Adrenal gland (tissue), 12 donors: ENCODE measurements around the gene LPCAT3. TPM values are rescaled to one million over a fixed set of nuclear protein-coding genes. Genes with fewer than 3 reads are reported as not detected.
"Not testable (repeated sequence)": the region's sequence is repeated elsewhere in the genome, so short reads cannot be mapped to it uniquely, and the experiment has no call there.

Source experiments
- DNase-seq, 7 donors: peaks; one replicate each; pipeline ENCODE4 v3.0.0-alpha.2; 2019 to 2020
- H3K27ac ChIP-seq, 5 donors: fragments of 200-600 bp; sonication (generic) in 4 of 5; 1 replicate in 3 of 5; 2 replicates in 2 of 5; pipeline versions ENCODE4 v1.5.1 to v1.8.0; 2016 to 2020; ENCODE audit warnings: mild to moderate bottlenecking in 1 of 5
- H3K27me3 ChIP-seq: fragments of 200-600 bp; 2 replicates; pipeline ENCODE4 v1.8.0; 2021
- H3K36me3 ChIP-seq, 2 donors: fragments of 200-600 bp; replicated peaks in 1 of 2; 1 replicate in 1 of 2; 2 replicates in 1 of 2; pipeline versions ENCODE4 v1.5.1 to v1.8.0; 2018 to 2022
- H3K4me1 ChIP-seq, 2 donors: fragments of 200-600 bp; replicated peaks in 1 of 2; 1 replicate in 1 of 2; 2 replicates in 1 of 2; pipeline versions ENCODE4 v1.5.1 to v1.8.0; 2018 to 2021
- H3K4me3 ChIP-seq, 4 donors: fragments of 200-600 bp; sonication (generic) in 3 of 4; one replicate each; pipeline ENCODE4 v1.5.1; 2016 to 2018
- H3K9me3 ChIP-seq, 3 donors: fragments of 200-600 bp; sonication (generic) in 1 of 3; replicated peaks in 1 of 3; 1 replicate in 2 of 3; 2 replicates in 1 of 3; pipeline versions ENCODE4 v1.5.1 to v1.8.0; 2016 to 2021
- POLR2A ChIP-seq, 2 donors: fragments of 450-650 bp; IDR thresholded peaks; one replicate each; pipeline ENCODE4 v1.6.1; 2017; ENCODE audit warnings: antibody characterized with exemption in 2 of 2, mild to moderate bottlenecking in 2 of 2, moderate library complexity in 1 of 2
- WGBS, 4 donors: extraction: QIAGEN DNeasy Blood & Tissue Kit in 2 of 4; methylation state at CpG; one replicate each; pipeline versions ENCODE4 v1.1.5 to v1.1.7; 2013 to 2017; 5-methylcytosine and 5-hydroxymethylcytosine counted together
- intact Hi-C, 2 donors: fragments of 100-400 bp; cut with DNase I; formaldehyde crosslinking; loops; one replicate each; pipeline versions ENCODE4 v1.14.1 to v1.15.0; 2022 to 2023
- polyA plus RNA-seq, 3 donors: library from polyadenylated mRNA; stranded (reverse); fragments of 200-250 nt in 2 of 3; fragments of 350-450 nt in 1 of 3; fragmentation: Illumina TruSeq in 1 of 3; extraction: RNeasy Lipid Tissue Mini Kit (QIAGEN cat#74804) in 1 of 3; gene quantifications; one replicate each; pipeline ENCODE4 v1.2.3, GENCODE V29; 2013 to 2014
- total RNA-seq, 9 donors: library from RNA; depleted of rRNA in 4 of 9; stranded (reverse); fragments of >200 nt in 4 of 9; fragments of 120-200 nt in 1 of 9; fragmentation: NEBNext Ultra II Directional in 1 of 9; extraction: Animal tissue kit (Norgen Biotek cat#: 25700) in 1 of 9; gene quantifications; one replicate each; pipeline versions ENCODE4 v1.1.0 to v1.2.4, GENCODE V29; 2013 to 2023
- TF ChIP-seq, protein P1 (sequence below), 6 experiments: fragments of 450-650 bp in 4 of 6; fragments of 200-600 bp in 2 of 6; sonication (generic) in 1 of 6; IDR thresholded peaks; 1 replicate in 5 of 6; 2 replicates in 1 of 6; pipeline versions ENCODE4 v1.5.1 to v1.8.0; 2016 to 2021; ENCODE audit warnings: antibody characterized with exemption in 6 of 6, mild to moderate bottlenecking in 2 of 6, moderate library complexity in 1 of 6
- donor health status: healthy with polysubstance abuse.
- donor health status: Bipolar disorder and iron deficiency.
- donor health status: DM: yes; HTN: yes; CAD: no.
- donor health status: DM: no; HTN: no; CAD: no.
- donor health status: DM: no; HTN: no; CAD: no.
- donor health status: DM: yes; HTN: yes; CAD: no.

LPCAT3 gene
- total and polyA plus RNA-seq, 12 donors, result 28.5 to 146 (median 74.0) TPM

GRCh38 chr12:7054925-7055324 lies 36.6 kb upstream of the LPCAT3 start:
- WGBS, 4 donors, result 81 to 96% (median 87%) methylated on average over 3 to 4 of the region's 4 CpGs
- intact Hi-C loops, result no loop called here

GRCh38 chr12:7049973-7050372 lies 31.7 kb upstream of the LPCAT3 start:
- intact Hi-C loops, H3K4me3 ChIP-seq, H3K36me3 ChIP-seq, H3K27ac ChIP-seq, H3K4me1 ChIP-seq, H3K27me3 ChIP-seq, DNase-seq, H3K9me3 ChIP-seq: not testable (repeated sequence)
- 90 to 98% (median 95%) methylated on average over 3 of the region's 3 CpGs for WGBS, 4 donors

More at GRCh38 chr12:7054925-7055324, 36.6 kb upstream of the LPCAT3 start:
- DNase-seq, result no peak
- Histone ChIP-seq H3K4me1 (peaks cover 3 to 6% of the 10 kb centered on the region in 2 donors), H3K27me3 (no peaks in the 10 kb centered on the region), H3K4me3 (no peak overlapping the region), H3K9me3 (no peaks in the 10 kb centered on the region), H3K27ac (no peak overlapping the region), H3K36me3 (no peaks in the 10 kb centered on the region)
- TF ChIP-seq, protein P1, sequence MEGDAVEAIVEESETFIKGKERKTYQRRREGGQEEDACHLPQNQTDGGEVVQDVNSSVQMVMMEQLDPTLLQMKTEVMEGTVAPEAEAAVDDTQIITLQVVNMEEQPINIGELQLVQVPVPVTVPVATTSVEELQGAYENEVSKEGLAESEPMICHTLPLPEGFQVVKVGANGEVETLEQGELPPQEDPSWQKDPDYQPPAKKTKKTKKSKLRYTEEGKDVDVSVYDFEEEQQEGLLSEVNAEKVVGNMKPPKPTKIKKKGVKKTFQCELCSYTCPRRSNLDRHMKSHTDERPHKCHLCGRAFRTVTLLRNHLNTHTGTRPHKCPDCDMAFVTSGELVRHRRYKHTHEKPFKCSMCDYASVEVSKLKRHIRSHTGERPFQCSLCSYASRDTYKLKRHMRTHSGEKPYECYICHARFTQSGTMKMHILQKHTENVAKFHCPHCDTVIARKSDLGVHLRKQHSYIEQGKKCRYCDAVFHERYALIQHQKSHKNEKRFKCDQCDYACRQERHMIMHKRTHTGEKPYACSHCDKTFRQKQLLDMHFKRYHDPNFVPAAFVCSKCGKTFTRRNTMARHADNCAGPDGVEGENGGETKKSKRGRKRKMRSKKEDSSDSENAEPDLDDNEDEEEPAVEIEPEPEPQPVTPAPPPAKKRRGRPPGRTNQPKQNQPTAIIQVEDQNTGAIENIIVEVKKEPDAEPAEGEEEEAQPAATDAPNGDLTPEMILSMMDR (IDR thresholded peaks at IDR 0.05), result no peak
- TF ChIP-seq POLR2A (IDR thresholded peaks at IDR 0.05), result no peak

DNA sequence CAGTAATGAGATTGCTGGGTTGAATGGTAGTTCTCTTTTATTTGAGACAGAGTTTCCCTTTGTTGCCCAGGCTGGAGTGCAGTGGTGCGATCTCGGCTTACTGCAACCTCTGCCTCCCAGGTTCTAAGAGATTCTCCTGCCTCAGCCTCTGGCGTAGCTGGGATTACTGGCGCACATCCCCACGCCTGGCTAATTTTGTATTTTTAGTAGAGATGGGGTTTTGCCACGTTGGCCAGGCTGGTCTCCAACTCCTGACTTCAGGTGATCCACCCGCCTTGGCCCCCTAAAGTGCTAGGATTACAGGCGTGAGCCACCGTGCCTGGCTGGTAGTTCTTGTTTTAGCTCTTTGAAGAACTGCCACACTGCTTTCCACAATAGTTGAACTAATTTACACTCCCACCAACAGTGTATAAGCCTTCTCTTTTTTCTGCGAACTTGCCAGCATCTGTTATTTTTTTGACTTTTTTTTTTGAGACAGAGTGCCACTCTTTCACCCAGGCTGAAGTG lies 31.2 kb upstream of the LPCAT3 start:
- H3K27me3 ChIP-seq, H3K4me3 ChIP-seq, H3K4me1 ChIP-seq, H3K36me3 ChIP-seq, H3K9me3 ChIP-seq, H3K27ac ChIP-seq, DNase-seq, intact Hi-C loops: not testable (repeated sequence)
- WGBS, 4 donors, result 83 to 90% (median 89%) methylated on average over 10 of the region's 10 CpGs

DNA sequence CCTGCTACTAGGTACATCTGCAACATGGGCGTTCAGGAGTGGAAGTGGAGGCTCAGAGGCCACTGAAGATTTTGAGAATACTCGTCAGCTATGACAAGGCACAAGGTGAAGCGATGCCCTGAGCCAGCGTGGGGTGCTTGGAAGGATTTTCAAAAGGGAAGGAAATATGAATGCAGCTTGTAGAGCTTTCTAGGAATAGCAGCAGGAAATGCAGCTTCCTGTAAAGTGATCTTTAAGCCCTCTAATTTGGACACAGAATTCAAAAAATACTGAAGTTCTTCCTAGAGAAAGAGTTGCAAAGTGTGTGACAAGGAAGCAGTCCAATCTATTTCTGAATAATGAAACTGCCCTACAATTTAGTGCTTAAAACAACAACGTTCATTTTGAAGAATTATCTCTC lies 29.0 kb upstream of the LPCAT3 start:
- 46 to 58% (median 51%) methylated on average over 5 of the region's 5 CpGs for WGBS, 4 donors
- intact Hi-C loops, result no loop called here
- TF ChIP-seq, protein P1 (IDR thresholded peaks at IDR 0.05), result no peak
- TF ChIP-seq POLR2A (IDR thresholded peaks at IDR 0.05), result no peak

GRCh38 chr12:7046383-7047105 lies 28.3 kb upstream of the LPCAT3 start:
- no peak for DNase-seq
- 78 to 86% (median 83%) methylated on average over 4 to 5 of the region's 5 CpGs for WGBS, 4 donors
- intact Hi-C loops, result no loop called here
- Histone ChIP-seq H3K27me3 (no peaks in the 10 kb centered on the region), H3K4me1 (peaks cover 0 to 5% of the 10 kb centered on the region in 2 donors), H3K36me3 (no peaks in the 10 kb centered on the region), H3K9me3 (no peaks in the 10 kb centered on the region), H3K4me3 (no peak overlapping the region), H3K27ac (no peak overlapping the region)
- TF ChIP-seq POLR2A (IDR thresholded peaks at IDR 0.05), result no peak
- TF ChIP-seq, protein P1 (IDR thresholded peaks at IDR 0.05), result no peak

More for the DNA sequence above, 29.0 kb upstream of the LPCAT3 start:
- H3K27ac ChIP-seq, result no peak overlapping the region
- peaks cover 0 to 5% of the 10 kb centered on the region in 2 donors for H3K4me1 ChIP-seq
- no peaks in the 10 kb centered on the region for H3K27me3 ChIP-seq
- H3K4me3 ChIP-seq, result no peak overlapping the region
- H3K36me3 ChIP-seq, result no peaks in the 10 kb centered on the region
- no peaks in the 10 kb centered on the region for H3K9me3 ChIP-seq
- DNase-seq, result no peak
